VCaP (cell line): ENCODE data around the gene TSPAN18.

Experiments used
- H3K27ac ChIP-seq: fragments of 450-650 bp; 2 replicates; pipeline ENCODE4 v1.5.1; 2017
- TF ChIP-seq, protein P1 (sequence below): fragments of 450-650 bp; conservative IDR thresholded peaks from 2 replicates; pipeline ENCODE4 v1.5.1; 2017; ENCODE audit warnings: mild to moderate bottlenecking, moderate library complexity

TSPAN18 gene

DNA sequence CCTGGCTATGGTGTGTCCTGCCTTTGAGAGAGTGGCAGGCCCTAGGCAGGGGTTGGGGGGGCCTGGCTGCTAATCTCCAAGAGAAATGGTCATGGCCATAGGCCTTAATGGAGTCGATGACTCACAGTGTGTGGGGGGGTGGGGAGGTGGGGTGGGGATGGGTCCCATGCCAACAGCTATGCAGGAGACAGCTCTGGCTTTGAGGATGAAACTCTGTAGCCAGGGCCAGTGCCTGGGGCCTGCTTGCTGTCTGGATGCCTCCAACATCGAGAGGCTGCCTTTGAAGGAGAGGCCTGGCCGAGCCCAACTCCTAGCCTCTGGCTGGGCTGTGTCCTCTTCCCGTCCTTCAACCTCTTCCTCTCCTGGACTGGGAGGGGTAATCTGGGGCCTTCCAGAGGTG lies 23.9 kb upstream of the TSPAN18 start:
- H3K27ac ChIP-seq, result no peak overlapping the region
- TF ChIP-seq, protein P1, sequence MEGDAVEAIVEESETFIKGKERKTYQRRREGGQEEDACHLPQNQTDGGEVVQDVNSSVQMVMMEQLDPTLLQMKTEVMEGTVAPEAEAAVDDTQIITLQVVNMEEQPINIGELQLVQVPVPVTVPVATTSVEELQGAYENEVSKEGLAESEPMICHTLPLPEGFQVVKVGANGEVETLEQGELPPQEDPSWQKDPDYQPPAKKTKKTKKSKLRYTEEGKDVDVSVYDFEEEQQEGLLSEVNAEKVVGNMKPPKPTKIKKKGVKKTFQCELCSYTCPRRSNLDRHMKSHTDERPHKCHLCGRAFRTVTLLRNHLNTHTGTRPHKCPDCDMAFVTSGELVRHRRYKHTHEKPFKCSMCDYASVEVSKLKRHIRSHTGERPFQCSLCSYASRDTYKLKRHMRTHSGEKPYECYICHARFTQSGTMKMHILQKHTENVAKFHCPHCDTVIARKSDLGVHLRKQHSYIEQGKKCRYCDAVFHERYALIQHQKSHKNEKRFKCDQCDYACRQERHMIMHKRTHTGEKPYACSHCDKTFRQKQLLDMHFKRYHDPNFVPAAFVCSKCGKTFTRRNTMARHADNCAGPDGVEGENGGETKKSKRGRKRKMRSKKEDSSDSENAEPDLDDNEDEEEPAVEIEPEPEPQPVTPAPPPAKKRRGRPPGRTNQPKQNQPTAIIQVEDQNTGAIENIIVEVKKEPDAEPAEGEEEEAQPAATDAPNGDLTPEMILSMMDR, result no peak

DNA sequence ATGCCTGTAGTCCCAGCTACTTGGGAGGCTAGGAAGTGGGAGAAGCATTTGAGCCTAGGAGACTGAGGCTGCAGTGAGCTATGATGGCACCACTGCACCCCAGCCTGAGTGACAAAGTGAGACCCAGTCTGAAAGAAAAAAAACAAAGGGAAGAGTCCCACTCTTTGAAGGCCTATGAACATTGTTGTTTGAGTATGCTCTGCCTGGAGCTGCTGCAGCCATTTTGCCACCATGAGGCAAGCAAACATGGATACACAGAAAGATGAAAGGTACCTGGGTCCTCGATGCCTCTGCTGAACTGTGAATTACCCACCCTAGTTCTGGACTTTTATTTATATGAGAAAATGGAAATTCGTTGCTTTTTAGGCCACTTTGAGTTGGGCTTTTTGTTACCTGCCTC lies 19.7 kb upstream of the TSPAN18 start:
- TF ChIP-seq, protein P1, result no peak
- H3K27ac ChIP-seq, result no peak overlapping the region

DNA sequence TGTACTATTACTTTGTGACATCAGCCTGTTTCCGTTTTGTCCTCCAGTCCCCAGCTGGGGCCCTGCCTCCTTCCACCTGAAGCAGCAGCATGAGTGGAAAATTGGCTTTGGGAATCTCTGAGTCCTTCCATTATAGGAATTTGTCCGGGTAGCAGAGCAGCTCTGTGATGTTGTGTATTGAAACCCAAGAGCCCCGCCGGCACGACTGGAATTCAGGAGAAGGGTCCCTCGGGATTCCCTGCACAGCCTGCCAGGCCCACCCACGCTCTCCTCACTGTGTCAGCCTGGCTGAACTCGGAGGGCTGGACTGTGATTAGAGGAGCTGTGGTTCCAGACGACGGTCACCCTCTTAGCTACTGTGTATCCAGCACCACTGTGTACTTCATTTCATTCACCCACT lies 18.8 kb upstream of the TSPAN18 start:
- no peak overlapping the region for H3K27ac ChIP-seq
- TF ChIP-seq, protein P1, result no peak

DNA sequence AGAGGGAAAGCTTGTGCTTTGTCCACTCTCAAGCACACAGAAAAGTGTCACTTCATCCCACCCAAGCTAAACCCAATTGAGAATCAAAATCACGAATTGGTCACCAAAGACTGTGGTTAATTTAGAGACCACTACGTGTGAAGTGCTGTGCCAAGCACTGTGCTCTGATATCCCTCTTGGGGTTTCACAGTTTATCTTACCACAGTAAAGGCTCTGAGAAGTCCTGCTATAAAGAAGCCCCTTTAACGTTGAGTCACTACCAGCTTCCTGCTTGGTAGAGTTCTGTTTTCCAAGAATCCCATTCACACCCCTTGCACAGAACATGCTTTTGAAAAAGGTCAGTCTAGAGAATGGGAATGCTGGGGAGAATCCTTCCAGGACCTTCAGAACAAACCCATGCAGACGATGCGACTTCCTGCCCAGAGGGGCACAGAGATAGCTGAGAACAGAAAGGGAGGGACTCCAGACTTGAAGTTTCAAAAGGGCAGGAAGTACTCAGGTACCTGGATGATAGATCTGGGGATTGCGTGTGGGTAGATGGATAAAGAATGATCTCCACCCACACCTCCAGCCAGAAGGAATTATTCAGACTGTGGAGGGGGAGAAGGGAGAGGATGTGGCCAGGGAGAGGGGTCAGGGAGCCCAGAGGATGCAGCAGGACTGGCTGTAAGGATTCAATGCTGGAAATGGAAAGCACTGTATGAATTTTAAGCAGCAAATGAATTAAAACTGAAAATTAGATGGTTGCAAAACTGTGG lies 18.1 kb upstream of the TSPAN18 start:
- no peak overlapping the region for H3K27ac ChIP-seq
- TF ChIP-seq, protein P1, result no peak

DNA sequence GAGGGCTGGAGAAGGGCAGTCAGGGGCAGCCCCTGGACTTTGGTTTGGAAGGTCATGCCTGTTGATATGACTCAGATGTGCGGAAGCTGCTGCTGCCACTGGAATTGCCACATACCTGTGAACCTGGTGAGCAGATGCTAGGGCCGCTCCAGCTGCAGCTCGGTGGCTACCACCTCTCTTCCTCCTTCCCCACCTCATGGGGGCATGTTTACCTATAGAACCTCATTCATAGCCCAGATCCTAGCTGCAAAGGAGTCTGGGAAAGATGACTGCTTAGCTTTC lies 17.5 kb upstream of the TSPAN18 start:
- TF ChIP-seq, protein P1, result no peak
- H3K27ac ChIP-seq, result no peak overlapping the region

DNA sequence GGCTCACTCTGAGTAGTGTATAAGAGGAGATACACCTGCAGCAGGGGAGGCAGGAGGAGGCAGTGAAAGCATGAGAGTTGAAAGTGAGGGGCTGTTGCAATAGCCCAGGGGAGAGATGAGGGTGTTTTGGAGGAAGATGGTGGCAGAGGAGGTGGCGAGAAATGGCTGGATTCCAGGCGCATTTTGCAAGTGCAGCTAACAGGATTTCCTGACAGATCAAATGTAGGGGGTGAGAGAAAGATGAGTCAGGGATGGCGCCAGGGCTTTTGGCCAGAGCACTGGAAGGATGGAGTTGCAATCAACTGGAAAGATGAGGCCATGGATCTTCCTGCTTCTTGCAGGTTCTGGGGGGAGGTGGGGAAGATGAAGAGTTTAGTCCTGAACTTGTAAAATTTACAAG lies 16.8 kb upstream of the TSPAN18 start:
- TF ChIP-seq, protein P1, result no peak
- no peak overlapping the region for H3K27ac ChIP-seq

DNA sequence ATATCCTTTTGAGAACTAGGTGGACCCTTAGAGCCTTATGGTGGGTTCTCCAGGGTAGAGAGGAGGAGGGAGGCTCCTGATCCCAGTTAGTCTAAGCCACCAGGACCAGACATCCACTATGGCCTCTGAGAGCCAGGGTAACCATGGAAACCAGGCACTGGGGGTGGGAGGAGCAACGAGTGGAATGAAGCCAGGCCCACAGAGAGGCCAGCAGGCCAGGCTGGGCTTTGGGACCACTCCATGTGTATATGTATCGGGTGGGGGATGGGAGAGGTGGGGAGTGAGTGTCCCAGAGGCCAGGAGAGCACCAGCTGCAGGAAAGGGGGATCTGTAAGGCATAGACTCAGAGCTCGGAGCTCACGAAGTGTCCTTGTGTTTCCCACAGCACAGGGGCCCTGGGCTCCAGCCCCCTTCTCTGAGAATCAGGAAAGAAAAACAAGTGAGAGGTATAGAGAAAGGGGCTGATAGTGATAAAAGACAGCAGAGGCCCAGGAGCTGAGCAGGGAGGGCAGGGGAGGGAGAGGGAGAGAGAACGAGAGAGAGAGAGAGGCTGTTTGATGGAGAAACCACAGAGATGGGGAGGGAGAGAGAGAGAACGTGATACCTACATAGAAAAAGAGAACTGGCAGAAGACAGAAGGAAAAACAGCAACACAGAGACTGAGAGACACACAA lies 15.5 kb upstream of the TSPAN18 start:
- TF ChIP-seq, protein P1, result no peak

More for the DNA sequence above, 15.5 kb upstream of the TSPAN18 start:
- H3K27ac ChIP-seq, result no peak overlapping the region
